GM06990 (cell line): ENCODE data around the gene CPTP.
"Not testable (repeated sequence)": the region's sequence is repeated elsewhere in the genome, so short reads cannot be mapped to it uniquely, and the experiment has no call there.

Experiments used
- DNase-seq: peaks from one replicate; pipeline ENCODE4 v3.0.0-alpha.2; 2011; ENCODE audit not compliant: insufficient read length; ENCODE audit errors: extremely low read depth
- H3K27me3 ChIP-seq: replicated peaks from 2 replicates; pipeline ENCODE4 v1.6.0; 2011; ENCODE audit warnings: low read length; ENCODE audit not compliant: control insufficient read depth, insufficient read depth
- H3K36me3 ChIP-seq: 2 replicates; pipeline ENCODE4 v1.5.1; 2011; ENCODE audit warnings: low read length; ENCODE audit not compliant: control insufficient read depth, insufficient read depth
- H3K4me3 ChIP-seq: replicated peaks from 2 replicates; pipeline ENCODE4 v1.5.1; 2011; ENCODE audit warnings: low read depth, mild to moderate bottlenecking, control low read depth, low read length
- TF ChIP-seq, protein P1 (sequence below): IDR thresholded peaks from 2 replicates; pipeline ENCODE4 v1.5.1; 2011; ENCODE audit warnings: low read length, control low read depth, mild to moderate bottlenecking, inconsistent platforms; ENCODE audit not compliant: insufficient read depth, poor library complexity, severe bottlenecking

The CPTP gene

DNA sequence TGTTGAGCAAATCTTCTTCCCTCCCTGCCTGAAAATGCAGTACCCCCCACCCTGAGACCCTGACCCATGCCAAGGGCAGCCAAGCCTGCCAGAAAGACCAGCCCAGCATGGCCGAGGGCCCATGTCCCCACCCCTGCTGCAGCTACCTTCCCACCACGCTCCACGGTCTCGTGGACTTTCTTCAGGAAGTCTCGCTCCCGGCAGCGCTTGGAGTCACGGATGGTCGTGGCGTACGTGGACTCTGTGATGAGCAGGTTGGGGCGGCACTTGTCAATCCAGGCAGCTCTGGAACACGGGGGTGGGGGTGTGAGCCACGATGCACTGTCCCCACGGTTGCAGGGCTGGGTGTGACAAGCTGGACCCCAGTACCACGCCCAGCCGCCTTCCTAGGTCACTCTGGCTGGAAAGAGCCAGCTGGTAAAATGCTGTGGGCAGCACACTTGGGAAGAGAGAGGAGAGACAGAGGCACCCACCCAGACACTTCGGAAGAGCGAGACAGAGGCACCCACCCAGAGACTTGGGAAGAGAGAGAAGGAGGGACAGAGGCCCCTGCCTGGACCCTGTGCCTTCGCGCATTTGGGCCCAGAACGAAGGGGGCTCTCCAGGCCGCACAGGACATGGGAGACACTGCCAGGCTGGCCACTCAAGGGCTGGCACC, 9.8 kb upstream of the CPTP start:
- no peak for DNase-seq
- Histone ChIP-seq H3K27me3 (no peaks in the 10 kb centered on the region), H3K36me3 (peaks cover 34% of the 10 kb centered on the region), H3K4me3 (no peak overlapping the region)
- TF ChIP-seq, protein P1, sequence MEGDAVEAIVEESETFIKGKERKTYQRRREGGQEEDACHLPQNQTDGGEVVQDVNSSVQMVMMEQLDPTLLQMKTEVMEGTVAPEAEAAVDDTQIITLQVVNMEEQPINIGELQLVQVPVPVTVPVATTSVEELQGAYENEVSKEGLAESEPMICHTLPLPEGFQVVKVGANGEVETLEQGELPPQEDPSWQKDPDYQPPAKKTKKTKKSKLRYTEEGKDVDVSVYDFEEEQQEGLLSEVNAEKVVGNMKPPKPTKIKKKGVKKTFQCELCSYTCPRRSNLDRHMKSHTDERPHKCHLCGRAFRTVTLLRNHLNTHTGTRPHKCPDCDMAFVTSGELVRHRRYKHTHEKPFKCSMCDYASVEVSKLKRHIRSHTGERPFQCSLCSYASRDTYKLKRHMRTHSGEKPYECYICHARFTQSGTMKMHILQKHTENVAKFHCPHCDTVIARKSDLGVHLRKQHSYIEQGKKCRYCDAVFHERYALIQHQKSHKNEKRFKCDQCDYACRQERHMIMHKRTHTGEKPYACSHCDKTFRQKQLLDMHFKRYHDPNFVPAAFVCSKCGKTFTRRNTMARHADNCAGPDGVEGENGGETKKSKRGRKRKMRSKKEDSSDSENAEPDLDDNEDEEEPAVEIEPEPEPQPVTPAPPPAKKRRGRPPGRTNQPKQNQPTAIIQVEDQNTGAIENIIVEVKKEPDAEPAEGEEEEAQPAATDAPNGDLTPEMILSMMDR, result no peak

DNA sequence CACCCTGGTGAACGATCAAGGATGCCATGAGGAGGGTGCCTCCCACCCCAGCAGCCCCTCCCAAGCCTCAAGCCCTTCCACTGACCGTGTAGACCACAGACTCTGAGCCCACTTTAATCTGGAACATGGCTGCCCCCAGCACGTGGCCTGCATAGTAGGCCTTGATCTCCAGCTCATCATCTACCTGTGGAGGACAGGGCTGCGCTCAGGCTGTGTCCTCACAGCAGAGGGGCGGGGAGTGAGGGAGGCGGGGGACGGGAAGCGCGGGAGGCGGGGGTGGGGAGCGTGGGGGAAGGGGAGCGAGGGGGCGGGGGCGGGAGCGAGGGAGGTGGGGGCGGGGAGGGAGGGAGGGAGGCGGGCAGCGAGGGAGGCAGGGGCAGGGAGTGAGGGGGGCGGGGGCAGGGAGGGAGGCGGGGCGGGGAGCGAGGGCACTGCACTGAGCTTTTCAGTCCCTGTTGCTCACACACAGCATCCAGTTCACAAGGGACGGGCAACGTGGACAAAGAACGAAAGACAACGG, 9.1 kb upstream of the CPTP start:
- TF ChIP-seq, protein P1, result no peak
- no peaks in the 10 kb centered on the region for H3K27me3 ChIP-seq
- no peak for DNase-seq
- peaks cover 36% of the 10 kb centered on the region for H3K36me3 ChIP-seq
- no peak overlapping the region for H3K4me3 ChIP-seq

DNA sequence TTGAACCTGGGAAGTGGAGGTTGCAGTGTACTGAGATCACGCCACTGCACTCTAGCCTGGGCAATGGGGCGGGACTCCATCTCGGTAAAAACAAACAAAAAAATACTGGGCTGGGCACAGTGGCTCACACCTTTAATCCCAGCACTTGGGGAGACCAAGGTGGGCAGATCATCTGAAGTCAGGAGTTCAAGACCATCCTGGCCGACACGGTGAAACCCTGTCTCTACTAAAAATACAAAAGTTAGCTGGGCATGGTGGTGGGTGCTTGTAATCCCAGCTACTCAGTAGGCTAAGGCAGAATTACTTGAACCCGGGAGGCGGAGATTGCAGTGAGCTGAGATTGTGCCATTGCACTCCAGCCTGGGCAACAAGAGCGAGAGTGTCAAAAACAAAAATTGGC, 8.4 kb upstream of the CPTP start:
- peaks cover 35% of the 10 kb centered on the region for H3K36me3 ChIP-seq
- not testable (repeated sequence) for H3K27me3 ChIP-seq, DNase-seq, H3K4me3 ChIP-seq

DNA sequence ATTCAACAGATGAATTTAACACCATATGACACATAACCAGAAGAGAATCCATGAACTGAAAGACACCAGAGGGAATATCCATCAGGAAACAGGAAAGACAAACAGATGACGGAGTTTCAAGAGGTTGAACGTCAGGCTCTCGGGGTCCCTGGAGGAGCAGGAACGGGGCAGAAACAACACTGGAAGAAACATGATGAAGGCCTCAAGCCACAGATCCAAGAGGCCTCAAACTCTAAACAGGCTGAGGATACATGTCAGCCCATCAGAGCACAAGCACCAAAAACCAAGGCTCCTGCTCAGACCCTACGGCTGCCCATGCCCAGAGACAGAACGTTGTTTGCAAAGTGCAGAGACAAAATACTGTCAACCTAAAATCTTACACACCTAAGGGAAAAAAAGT, 7.2 kb upstream of the CPTP start:
- Histone ChIP-seq H3K4me3 (no peak overlapping the region), H3K27me3 (no peaks in the 10 kb centered on the region), H3K36me3 (peaks cover 32% of the 10 kb centered on the region)
- TF ChIP-seq, protein P1, result no peak
- no peak for DNase-seq

DNA sequence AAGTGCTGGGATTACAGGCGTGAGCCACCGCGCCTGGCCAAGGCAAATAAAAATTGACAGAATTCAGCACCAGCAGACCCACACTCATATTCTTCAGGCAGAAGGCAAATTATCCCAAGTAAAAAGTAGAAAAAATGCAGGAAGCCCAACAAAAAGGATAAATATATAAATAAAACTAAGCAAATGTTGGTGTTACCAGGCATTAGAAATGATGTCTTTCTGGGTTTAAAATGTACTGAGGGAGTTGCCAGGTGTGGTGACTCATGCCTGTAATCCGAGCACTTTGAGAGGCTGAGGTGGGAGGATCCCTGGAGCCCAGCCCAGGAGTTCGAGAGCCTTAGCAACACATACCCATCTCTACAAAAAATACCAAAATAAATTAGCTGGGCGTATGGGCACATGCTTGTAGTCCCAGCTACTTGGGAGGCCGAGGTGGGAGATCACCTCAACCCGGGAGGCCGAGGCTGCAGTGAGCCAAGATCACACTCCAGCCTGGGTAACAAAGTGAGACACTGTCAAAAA, 6.4 kb upstream of the CPTP start:
- peaks cover 24% of the 10 kb centered on the region for H3K36me3 ChIP-seq
- H3K4me3 ChIP-seq, result no peak overlapping the region
- TF ChIP-seq, protein P1, result no peak
- no peaks in the 10 kb centered on the region for H3K27me3 ChIP-seq
- no peak for DNase-seq

DNA sequence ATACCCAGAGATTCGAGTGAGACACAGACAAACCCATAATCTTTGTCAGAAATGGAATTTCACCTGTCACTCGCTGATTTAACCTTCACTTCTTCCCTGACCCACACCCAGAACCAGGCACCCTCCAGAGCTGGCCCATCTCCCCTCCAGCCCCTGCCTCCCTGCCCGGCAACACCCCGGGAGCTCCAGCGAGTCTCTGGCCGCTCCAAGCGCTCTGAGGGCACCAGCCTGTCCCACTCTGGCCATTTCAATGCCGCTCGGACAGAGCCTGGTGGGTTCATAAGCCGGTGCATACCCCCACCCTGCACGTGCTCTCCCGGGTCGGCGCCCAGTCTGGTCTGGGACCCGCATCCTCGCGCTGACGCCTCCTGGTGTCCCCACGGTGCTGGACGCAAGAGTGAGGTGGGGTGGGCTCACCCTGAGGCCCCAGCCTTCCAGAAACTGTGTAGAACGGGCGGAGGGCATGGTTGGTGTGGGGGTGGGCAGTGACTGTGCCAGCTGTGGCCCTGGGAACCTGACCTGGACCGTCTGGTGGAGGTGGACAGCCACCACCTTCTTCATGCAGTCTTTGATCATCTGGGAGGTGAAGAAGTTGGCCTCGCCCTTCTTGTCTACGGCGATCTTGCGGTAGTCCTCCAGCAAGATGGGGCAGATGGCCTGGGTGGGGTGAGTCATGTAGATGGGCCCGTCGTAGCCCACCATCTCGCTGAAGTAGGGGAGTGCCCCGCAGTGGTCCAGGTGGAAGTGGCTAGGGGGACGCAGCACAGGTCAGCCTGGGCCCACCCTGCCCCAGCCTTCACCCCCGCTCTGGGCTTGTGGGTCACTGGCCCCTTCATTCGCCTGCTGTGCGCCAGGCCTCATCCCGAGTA, 5.6 kb upstream of the CPTP start:
- Histone ChIP-seq H3K4me3 (no peak overlapping the region), H3K36me3 (peaks cover 21% of the 10 kb centered on the region), H3K27me3 (no peaks in the 10 kb centered on the region)
- DNase-seq, result no peak
- TF ChIP-seq, protein P1, result no peak
